Neural progenitor cell (in vitro differentiated cells): ENCODE data around the gene PWWP2B.

Experiments used
- EZH2 ChIP-seq: fragments of 200-600 bp; sonication (generic); IDR thresholded peaks from 2 replicates; pipeline ENCODE4 v1.6.1; 2017; ENCODE audit warnings: antibody characterized with exemption, mild to moderate bottlenecking, moderate library complexity
- TF ChIP-seq, protein P1 (sequence below): fragments of 200-600 bp; sonication (generic); IDR thresholded peaks from 2 replicates; pipeline ENCODE4 v1.5.1; 2017; ENCODE audit warnings: antibody characterized with exemption, mild to moderate bottlenecking

DNA sequence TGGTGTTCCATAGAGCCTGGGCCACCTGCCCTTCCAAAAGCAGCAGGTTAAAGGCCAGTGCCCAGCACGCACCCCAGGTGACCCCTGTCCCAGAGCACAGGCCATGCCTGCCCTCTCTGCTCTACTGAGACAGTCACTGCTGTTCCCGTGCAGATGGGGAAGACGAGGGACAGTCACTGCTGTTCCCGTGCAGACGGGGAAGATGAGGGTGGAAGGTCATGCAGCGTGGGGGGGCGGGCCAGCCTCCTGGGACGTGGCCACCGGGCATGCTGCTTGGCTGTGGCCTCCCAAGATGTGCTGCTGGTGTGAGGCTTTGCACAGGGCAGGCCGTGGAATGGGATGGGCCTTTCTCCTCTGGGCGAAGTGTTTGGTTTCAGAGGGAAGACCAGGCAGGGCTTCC, 46.6 kb upstream of the PWWP2B start:
- TF ChIP-seq, protein P1, sequence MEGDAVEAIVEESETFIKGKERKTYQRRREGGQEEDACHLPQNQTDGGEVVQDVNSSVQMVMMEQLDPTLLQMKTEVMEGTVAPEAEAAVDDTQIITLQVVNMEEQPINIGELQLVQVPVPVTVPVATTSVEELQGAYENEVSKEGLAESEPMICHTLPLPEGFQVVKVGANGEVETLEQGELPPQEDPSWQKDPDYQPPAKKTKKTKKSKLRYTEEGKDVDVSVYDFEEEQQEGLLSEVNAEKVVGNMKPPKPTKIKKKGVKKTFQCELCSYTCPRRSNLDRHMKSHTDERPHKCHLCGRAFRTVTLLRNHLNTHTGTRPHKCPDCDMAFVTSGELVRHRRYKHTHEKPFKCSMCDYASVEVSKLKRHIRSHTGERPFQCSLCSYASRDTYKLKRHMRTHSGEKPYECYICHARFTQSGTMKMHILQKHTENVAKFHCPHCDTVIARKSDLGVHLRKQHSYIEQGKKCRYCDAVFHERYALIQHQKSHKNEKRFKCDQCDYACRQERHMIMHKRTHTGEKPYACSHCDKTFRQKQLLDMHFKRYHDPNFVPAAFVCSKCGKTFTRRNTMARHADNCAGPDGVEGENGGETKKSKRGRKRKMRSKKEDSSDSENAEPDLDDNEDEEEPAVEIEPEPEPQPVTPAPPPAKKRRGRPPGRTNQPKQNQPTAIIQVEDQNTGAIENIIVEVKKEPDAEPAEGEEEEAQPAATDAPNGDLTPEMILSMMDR: no peak
- TF ChIP-seq EZH2: no peak
